Upper lobe of right lung (tissue), 1 donor: Measurements from ENCODE around the gene LEO1. TPM values are rescaled to one million over a fixed set of nuclear protein-coding genes. Genes with fewer than 3 reads are reported as not detected.

Experiments used
- ATAC-seq: fragments of 200-7000 bp; cut with Tn5 transposase; one replicate; pipeline ENCODE4 v1.9.1; 2020; ENCODE audit warnings: mild to moderate bottlenecking, moderate library complexity
- DNase-seq: peaks from one replicate; pipeline ENCODE4 v3.0.0-alpha.2; 2020
- H3K27ac ChIP-seq: fragments of 200-600 bp; one replicate; pipeline ENCODE4 v1.8.0; 2022
- H3K27me3 ChIP-seq: fragments of 200-600 bp; one replicate; pipeline ENCODE4 v1.8.0; 2022; ENCODE audit warnings: mild to moderate bottlenecking
- H3K36me3 ChIP-seq: fragments of 200-600 bp; one replicate; pipeline ENCODE4 v1.8.0; 2022
- H3K4me1 ChIP-seq: fragments of 200-600 bp; one replicate; pipeline ENCODE4 v1.8.0; 2022
- H3K4me3 ChIP-seq: fragments of 200-600 bp; one replicate; pipeline ENCODE4 v1.8.0; 2022; ENCODE audit warnings: mild to moderate bottlenecking
- H3K9me3 ChIP-seq: fragments of 200-600 bp; one replicate; pipeline ENCODE4 v1.8.0; 2022
- intact Hi-C: fragments of 100-400 bp; cut with DNase I; formaldehyde crosslinking; loops from one replicate; pipeline ENCODE4 v1.11.0; 2022
- total RNA-seq: library from RNA; stranded (reverse); fragmentation: NEBNext Ultra II Directional; extraction: Animal tissue kit (Norgen Biotek cat#: 25700); gene quantifications from one replicate; pipeline ENCODE4 v1.2.1, GENCODE V29; 2021
- TF ChIP-seq, protein P1 (sequence below): fragments of 200-600 bp; IDR thresholded peaks from one replicate; pipeline ENCODE4 v1.8.0; 2022; ENCODE audit warnings: antibody characterized with exemption
- donor health status: DM: no; HTN: yes; CAD: no; lungs with severe emphysema.

Gene LEO1
- total RNA-seq, 1 donor from 2014 or later, result 13.2 TPM

DNA sequence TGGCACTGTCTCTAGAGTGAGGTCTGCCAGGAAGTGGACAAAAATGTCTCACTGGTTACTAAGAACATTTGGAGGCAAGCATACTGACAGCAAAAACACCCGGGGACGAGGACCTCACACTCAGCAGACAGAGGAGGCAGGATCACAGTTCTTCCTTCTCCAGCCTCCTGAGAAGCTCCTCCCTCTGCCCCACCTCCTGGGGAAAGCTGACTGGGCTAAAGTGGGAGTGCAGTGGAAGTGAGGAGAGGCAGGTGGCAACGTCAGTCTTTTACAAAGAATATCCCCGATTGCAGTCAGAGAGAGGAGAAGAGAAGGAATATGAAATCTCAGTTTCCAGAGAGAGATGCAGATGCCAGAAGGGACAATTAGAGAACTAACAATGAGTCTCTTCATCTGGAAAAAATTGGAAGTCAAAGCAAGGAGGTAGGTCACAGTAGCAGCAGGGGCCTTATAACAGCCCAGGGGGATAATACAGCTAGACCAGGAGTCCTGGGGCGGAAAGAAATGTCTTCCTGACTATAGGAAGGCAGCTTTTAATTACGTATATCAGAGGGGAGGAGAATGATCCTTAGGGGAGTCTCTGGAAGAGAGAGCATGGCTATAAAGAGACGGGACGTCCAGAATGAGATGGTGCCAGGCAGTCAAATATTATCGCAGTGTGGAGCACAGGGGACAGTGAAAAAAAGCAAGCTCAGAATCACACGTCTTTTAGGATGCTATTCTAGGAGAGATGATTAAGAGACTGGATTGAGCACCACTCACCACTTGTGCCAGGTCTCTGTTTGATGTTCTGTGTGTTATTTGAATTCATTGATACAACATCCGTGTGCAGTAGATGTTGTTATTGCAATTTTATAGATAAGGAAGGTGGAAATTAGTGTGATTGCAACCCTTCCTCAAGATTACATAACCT lies 47.2 kb downstream of the LEO1 start:
- TF ChIP-seq, protein P1, sequence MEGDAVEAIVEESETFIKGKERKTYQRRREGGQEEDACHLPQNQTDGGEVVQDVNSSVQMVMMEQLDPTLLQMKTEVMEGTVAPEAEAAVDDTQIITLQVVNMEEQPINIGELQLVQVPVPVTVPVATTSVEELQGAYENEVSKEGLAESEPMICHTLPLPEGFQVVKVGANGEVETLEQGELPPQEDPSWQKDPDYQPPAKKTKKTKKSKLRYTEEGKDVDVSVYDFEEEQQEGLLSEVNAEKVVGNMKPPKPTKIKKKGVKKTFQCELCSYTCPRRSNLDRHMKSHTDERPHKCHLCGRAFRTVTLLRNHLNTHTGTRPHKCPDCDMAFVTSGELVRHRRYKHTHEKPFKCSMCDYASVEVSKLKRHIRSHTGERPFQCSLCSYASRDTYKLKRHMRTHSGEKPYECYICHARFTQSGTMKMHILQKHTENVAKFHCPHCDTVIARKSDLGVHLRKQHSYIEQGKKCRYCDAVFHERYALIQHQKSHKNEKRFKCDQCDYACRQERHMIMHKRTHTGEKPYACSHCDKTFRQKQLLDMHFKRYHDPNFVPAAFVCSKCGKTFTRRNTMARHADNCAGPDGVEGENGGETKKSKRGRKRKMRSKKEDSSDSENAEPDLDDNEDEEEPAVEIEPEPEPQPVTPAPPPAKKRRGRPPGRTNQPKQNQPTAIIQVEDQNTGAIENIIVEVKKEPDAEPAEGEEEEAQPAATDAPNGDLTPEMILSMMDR, result no peak
- peaks cover 40% of the 10 kb centered on the region for H3K36me3 ChIP-seq
- H3K27me3 ChIP-seq, result no peaks in the 10 kb centered on the region
- ATAC-seq (peak; percentile 56), DNase-seq (no peak)
- intact Hi-C loops, result no loop called here
- no peaks in the 10 kb centered on the region for H3K4me1 ChIP-seq
- no peak overlapping the region for H3K4me3 ChIP-seq
- H3K27ac ChIP-seq, result no peak overlapping the region
- H3K9me3 ChIP-seq, result no peaks in the 10 kb centered on the region

DNA sequence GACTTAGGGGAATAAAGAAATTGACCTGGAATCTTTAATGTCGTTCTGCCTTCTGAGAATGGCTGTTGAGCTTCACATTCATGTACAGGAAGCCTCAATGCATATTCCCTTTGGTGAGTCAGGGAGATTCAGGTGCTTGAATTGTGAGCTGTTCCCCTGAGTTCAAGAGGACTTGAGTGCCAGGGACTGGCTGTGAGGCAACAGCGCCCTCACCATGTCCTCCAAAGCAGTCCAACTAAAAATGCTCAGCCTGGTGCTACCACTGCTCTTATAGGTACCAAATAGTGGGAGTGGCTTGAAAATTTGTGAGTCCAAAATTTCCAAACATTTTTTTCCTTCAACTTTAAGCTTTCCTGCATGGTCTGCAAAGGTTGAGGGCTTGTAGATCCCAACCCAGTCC lies 54.1 kb downstream of the LEO1 start:
- Histone ChIP-seq H3K9me3 (no peaks in the 10 kb centered on the region), H3K4me3 (no peak overlapping the region), H3K4me1 (no peaks in the 10 kb centered on the region), H3K27ac (no peak overlapping the region), H3K27me3 (no peaks in the 10 kb centered on the region), H3K36me3 (peaks cover 71% of the 10 kb centered on the region)
- ATAC-seq (peak; percentile 96), DNase-seq (peak; percentile 65)
- TF ChIP-seq, protein P1, result peak; percentile 40
- intact Hi-C loops, result no loop called here

DNA sequence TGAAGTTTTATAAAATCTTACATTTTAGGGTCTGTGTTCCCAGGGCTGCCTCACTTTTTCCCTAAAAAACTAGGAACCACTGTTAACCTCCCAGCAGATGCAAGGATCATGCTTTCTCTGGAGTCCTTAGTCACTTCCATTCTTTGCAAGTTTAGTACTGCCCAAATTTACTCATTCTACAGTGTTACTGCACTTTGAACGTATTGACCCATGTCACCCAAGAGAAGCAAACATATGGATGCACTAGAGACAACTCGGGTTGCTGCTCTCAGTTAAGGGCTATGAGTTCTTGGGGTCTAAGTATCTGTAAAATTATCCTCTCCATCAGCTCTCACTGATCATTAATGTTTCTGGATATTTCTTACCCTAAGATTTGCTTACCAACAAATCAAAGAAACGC lies 59.0 kb downstream of the LEO1 start:
- H3K27ac ChIP-seq, result no peak overlapping the region
- H3K9me3 ChIP-seq, result no peaks in the 10 kb centered on the region

DNA sequence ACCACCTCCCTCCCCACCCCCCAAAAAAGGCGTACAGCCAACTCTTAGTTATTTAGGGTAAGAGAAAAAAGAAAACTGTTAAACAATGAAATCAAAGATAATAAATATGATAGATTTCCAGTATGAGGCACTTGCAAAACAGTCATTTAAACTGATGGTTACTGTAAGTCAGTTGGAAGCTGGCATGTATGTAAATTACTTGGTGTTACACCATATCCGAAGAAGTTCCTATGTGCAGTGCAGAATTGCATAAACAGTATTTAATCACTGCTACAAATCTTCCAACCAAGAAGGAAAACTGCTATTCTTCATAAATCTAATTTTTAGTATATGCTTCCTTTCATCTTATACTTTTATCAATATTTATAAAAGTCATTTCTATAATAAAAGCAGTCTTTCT lies 62.0 kb downstream of the LEO1 start:
- H3K36me3 ChIP-seq, result peaks cover 87% of the 10 kb centered on the region
- intact Hi-C loops, result no loop called here
- H3K27me3 ChIP-seq, result no peaks in the 10 kb centered on the region
- DNase-seq, result no peak
- no peak overlapping the region for H3K4me3 ChIP-seq
- no peaks in the 10 kb centered on the region for H3K4me1 ChIP-seq
- TF ChIP-seq, protein P1, result no peak
- H3K9me3 ChIP-seq, result no peaks in the 10 kb centered on the region
- H3K27ac ChIP-seq, result no peak overlapping the region
- ATAC-seq, result no peak

More for the DNA sequence above, 59.0 kb downstream of the LEO1 start:
- ATAC-seq, result no peak
- peaks cover 89% of the 10 kb centered on the region for H3K36me3 ChIP-seq
- DNase-seq, result no peak
- H3K4me1 ChIP-seq, result no peaks in the 10 kb centered on the region
- intact Hi-C loops, result no loop called here
- TF ChIP-seq, protein P1, result no peak
- H3K27me3 ChIP-seq, result no peaks in the 10 kb centered on the region
- H3K4me3 ChIP-seq, result no peak overlapping the region

DNA sequence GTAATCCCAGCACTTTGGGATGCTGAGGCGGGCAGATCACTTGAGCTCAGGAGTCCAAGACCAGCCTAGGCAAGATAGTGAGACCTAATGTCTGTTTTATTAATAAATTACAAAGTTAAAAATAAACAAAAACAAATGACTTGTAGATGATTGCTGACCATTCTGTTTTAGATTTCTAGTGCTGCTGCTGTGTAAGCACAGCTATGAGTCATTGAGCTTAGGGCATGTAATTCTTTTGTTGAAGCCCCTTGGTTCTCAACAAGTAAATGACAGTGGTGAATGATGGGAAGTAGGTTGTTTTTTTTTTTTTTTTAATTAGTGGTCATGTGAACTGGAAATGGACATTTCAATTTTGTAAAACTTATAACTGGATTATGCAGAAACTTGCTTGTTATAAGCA lies 63.3 kb downstream of the LEO1 start:
- H3K36me3 ChIP-seq, result peaks cover 90% of the 10 kb centered on the region

More for the DNA sequence above, 63.3 kb downstream of the LEO1 start:
- Histone ChIP-seq H3K9me3 (no peaks in the 10 kb centered on the region), H3K4me1 (no peaks in the 10 kb centered on the region), H3K27ac (no peak overlapping the region), H3K4me3 (no peak overlapping the region), H3K27me3 (no peaks in the 10 kb centered on the region)
- TF ChIP-seq, protein P1, result no peak
- no peak for DNase-seq
- intact Hi-C loops, result no loop called here
- no peak for ATAC-seq
